ENCODE results near the gene C12orf75.
"Not testable (repeated sequence)": the region's sequence is repeated elsewhere in the genome, so short reads cannot be mapped to it uniquely, and the experiment has no call there.

Gene C12orf75

DNA sequence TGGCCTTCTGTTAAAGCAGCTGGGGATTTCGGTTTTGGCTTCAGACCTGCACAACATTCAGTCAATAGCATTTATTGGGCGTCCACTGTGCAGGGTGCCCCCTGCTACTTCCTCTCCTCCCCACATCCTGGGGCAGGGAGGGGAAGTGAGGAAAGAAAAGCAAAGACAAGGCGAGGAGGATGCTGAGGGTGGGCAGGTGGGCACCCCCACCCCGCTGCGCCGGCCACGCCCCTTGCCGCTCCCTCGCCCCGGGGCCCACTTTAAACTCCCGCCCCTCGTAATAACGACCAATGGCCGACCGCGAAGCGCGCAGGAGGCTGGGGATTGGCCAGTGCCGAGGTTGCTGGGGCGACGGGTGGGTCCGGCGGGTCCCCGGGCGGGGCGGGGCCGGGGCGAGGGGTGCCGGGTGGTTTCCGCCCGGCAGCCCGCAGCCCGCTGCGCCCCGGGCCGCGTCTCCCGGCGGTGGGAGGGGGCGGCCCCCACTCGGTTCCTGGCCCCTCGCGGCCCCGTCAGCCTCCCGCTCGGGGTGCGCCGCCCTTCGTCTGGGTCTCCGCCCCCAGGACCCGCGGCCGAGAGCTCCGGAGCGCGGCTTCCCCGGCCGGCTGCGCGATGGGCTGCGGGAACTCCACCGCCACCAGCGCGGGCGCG lies at the start of gene C12orf75:
TSS of gene C12orf75 (plus strand) at position 409 of the 648 bp plus-strand sequence. CDS start at position 610, 201 bp downstream.
- DNase-seq, result peak; percentile 89

- DNase-seq, result no peak
These were observed 49.4 kb upstream of the C12orf75 start for GRCh38 chr12:105280966-105281693.

GRCh38 chr12:105281694-105282049 lies 48.8 kb upstream of the C12orf75 start:
- DNase-seq, result no peak

DNA sequence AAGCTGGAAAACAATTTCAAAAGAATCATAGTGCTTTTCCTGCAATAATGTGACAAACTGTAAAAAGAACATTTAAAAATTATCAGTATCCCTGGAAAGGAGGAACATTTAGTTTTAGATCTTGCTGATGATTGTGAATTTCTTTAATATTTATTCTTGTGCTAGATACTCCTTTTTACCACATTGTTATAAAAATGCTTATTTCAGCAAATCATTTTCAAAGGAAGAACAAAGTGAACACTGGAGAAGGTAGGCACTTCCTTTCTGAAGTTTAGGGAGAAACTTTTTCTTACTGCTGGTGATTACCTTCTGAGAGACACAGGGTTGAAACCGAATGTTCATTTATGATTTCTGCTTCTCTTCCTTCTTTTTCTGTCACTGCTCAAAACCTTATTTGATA lies 45.1 kb upstream of the C12orf75 start:
- no peak for DNase-seq

DNA sequence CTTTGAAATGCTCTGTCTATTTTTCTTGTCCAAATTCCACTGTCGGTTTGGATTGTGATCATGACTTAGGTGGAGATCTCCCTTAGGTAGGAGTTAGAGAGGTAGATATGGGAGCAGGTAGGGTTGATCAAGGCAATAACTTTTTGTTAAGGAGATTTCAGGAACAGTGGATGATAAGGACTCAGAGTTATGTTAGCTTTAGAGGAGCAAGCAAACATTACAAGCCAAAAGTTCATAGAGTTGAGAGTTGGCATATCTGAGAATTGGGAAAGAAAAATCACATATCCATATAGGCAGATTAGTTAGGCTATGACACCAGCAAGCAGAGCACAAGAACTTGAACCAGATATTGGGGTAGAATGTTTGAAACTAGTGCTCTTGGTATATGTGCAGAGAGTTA lies 43.1 kb upstream of the C12orf75 start:
- DNase-seq, result no peak

- no peak for DNase-seq
These were observed 42.0 kb upstream of the C12orf75 start for GRCh38 chr12:105288311-105288996.

GRCh38 chr12:105289114-105289904 lies 41.2 kb upstream of the C12orf75 start:
- DNase-seq, result no peak

- no peak for DNase-seq
These were observed 39.0 kb upstream of the C12orf75 start for GRCh38 chr12:105291531-105291930.

DNA sequence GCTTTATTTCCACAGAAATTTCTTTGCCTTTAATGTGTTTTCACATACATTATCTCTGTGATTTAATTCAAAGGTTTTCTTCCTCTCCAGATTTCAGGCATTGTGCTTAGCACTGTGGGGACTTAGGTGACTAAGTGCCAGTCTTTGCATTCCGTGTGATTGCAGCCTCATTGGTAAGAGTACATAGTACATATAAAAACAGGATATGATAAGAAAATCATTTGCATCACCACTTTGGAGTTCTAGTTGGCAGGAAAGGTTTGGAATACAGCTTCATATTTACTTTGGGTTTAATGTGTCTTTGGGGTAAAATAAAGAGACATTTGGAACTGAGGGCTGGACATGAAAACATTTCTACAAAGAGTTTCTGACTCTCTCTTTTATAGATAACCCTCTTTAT lies 37.8 kb upstream of the C12orf75 start:
- DNase-seq, result no peak

- DNase-seq, result no peak
These were observed 37.3 kb upstream of the C12orf75 start for GRCh38 chr12:105293187-105293586.

GRCh38 chr12:105294161-105294560 lies 36.3 kb upstream of the C12orf75 start:
- no peak for DNase-seq

GRCh38 chr12:105294886-105295479 lies 35.5 kb upstream of the C12orf75 start:
- DNase-seq, result no peak

DNA sequence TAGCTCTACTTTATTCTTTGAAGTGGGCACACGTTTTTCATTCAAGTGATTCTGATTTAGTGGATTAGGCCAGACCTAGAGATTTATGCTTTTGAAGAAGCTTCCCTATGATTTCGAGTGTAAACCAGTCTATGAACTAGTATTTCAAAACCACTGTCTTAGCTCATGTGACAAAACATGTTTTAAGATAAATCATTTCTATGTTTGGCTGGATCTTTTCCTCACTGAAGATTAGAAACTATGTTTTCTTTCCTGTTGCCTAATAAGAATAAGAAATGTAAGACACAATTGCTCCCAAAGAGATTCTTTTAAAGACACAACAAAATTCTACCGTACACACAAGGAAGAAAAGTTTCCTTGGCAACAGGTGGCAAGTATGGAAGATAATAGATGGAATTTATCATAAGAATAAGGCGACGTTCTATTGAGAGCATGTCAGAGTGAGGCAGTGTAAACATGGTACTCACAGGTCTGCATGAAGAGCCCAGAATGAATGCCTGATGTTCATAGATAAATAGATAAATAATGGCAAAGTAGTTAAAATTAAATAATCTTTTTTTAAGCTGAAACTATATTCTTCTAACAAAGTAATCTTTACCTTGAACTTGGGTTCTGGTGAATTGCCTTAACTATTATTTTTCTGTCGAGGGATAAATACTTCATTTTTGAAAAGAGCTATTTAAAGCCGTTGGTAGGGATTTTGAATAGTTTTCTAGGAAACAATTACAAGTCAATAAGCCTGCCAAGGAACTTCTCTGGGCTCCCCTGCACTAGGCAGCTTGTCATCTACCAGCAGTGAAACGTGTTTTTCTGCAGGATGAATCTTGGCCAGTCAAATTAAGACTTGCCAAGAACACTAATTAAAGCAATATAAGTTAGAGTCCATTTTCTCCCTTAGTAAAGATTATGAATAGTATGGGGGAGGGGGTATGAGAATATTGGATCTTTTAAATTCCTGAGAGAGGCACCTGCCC lies 34.1 kb upstream of the C12orf75 start:
- DNase-seq, result no peak

DNA sequence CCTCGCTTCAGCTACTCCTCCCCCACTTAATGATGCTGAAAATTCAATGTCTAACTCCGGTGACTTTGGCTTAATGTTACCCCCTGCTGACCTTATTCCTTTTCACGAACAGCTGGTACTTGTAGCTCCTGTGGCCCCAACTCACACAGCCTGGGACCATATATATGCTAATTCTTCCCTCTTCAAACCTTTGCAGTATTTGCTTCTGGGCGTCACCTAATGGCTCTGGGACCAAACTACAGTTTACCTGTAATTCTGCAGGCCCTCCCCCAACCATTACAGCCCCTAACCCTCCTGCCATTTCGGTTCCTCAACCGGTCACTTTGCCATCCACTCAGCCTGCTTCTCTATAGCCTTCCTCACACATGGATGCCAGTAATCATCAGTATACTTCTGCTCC lies 29.6 kb upstream of the C12orf75 start:
- DNase-seq, result no peak

GRCh38 chr12:105301696-105302095 lies 28.8 kb upstream of the C12orf75 start:
- DNase-seq, result no peak

DNA sequence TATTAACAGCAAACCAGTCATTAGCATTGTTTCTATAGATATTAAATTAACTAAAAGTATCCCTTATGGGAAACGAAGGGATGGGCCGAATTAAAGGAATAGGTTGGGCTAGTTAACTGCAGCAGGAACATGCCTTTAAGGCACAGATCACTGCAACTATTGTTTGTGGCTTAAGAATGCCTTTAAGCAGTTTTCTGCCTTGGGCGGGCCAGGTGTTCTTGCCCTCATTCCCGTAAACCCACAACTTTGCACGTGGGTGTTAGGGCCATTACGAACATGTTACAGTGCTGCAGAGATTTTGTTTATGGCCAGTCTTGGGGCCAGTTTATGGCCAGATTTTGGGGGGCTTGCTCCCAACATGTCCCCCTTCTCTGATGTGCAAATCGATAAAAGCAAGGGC lies 27.5 kb upstream of the C12orf75 start:
- DNase-seq, result not testable (repeated sequence)

- DNase-seq, result not testable (repeated sequence)
These were observed 25.9 kb upstream of the C12orf75 start for GRCh38 chr12:105304626-105305025.

- not testable (repeated sequence) for DNase-seq
These were observed 22.7 kb upstream of the C12orf75 start for GRCh38 chr12:105307601-105308314.

- not testable (repeated sequence) for DNase-seq
These were observed 21.7 kb upstream of the C12orf75 start for GRCh38 chr12:105308839-105309238.

DNA sequence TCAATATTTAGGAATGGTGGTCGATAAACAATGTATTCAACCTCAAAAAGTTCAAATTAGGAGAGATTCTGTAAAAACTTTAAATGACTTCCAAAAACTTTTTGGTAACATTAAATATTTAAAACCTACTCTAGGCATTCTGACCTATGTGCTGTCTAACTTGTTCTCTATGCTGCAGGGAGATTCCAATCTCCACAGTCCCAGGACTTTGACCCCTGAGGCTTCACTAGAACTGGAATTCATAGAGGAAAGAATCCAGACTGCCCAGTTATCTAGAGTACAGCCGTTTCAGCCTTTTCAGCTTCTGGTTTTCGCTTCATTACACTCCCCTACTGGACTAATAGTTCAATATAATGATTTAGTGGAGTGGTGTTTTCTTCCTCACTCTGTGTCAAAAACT lies 21.1 kb upstream of the C12orf75 start:
- DNase-seq, result not testable (repeated sequence)

Data from NCI-H1105 (cell line).